Upper lobe of right lung (tissue), 1 donor: Measurements from ENCODE around the gene ASPHD2. TPM values are rescaled to one million over a fixed set of nuclear protein-coding genes. Genes with fewer than 3 reads are reported as not detected.

Experiments
- ATAC-seq: fragments of 200-7000 bp; cut with Tn5 transposase; one replicate; pipeline ENCODE4 v1.9.1; 2020; ENCODE audit warnings: mild to moderate bottlenecking, moderate library complexity
- DNase-seq: peaks from one replicate; pipeline ENCODE4 v3.0.0-alpha.2; 2020
- H3K27ac ChIP-seq: fragments of 200-600 bp; one replicate; pipeline ENCODE4 v1.8.0; 2022
- H3K27me3 ChIP-seq: fragments of 200-600 bp; one replicate; pipeline ENCODE4 v1.8.0; 2022; ENCODE audit warnings: mild to moderate bottlenecking
- H3K36me3 ChIP-seq: fragments of 200-600 bp; one replicate; pipeline ENCODE4 v1.8.0; 2022
- H3K4me1 ChIP-seq: fragments of 200-600 bp; one replicate; pipeline ENCODE4 v1.8.0; 2022
- H3K4me3 ChIP-seq: fragments of 200-600 bp; one replicate; pipeline ENCODE4 v1.8.0; 2022; ENCODE audit warnings: mild to moderate bottlenecking
- H3K9me3 ChIP-seq: fragments of 200-600 bp; one replicate; pipeline ENCODE4 v1.8.0; 2022
- CTCF ChIP-seq: fragments of 200-600 bp; IDR thresholded peaks from one replicate; pipeline ENCODE4 v1.8.0; 2022; ENCODE audit warnings: antibody characterized with exemption
- intact Hi-C: fragments of 100-400 bp; cut with DNase I; formaldehyde crosslinking; loops from one replicate; pipeline ENCODE4 v1.11.0; 2022
- total RNA-seq: library from RNA; stranded (reverse); fragmentation: NEBNext Ultra II Directional; extraction: Animal tissue kit (Norgen Biotek cat#: 25700); gene quantifications from one replicate; pipeline ENCODE4 v1.2.1, GENCODE V29; 2021
- donor health status: DM: no; HTN: yes; CAD: no; lungs with severe emphysema.

ASPHD2 gene
- total RNA-seq, 1 donor from 2014 or later: 1.2 TPM

GRCh38 chr22:26457661-26458272 lies 28.7 kb downstream of the ASPHD2 start:
- DNase-seq: no peak
- peaks cover 77% of the 10 kb centered on the region for H3K36me3 ChIP-seq
- intact Hi-C loops: no loop called here

GRCh38 chr22:26460202-26460601 lies 31.1 kb downstream of the ASPHD2 start:
- H3K27ac ChIP-seq: no peak overlapping the region
- no peak for DNase-seq

More at GRCh38 chr22:26457661-26458272, 28.7 kb downstream of the ASPHD2 start:
- no peak for TF ChIP-seq CTCF
- no peak overlapping the region for H3K4me3 ChIP-seq
- H3K27ac ChIP-seq: no peak overlapping the region
- no peaks in the 10 kb centered on the region for H3K9me3 ChIP-seq
- no peak for ATAC-seq
- no peaks in the 10 kb centered on the region for H3K27me3 ChIP-seq
- no peaks in the 10 kb centered on the region for H3K4me1 ChIP-seq

GRCh38 chr22:26461188-26461810 lies 32.2 kb downstream of the ASPHD2 start:
- ATAC-seq: peak; percentile 80
- H3K9me3 ChIP-seq: no peaks in the 10 kb centered on the region
- H3K27me3 ChIP-seq: no peaks in the 10 kb centered on the region
- H3K27ac ChIP-seq: no peak overlapping the region
- no peak for DNase-seq
- peak; percentile 69 for TF ChIP-seq CTCF
- peaks cover 88% of the 10 kb centered on the region for H3K36me3 ChIP-seq
- intact Hi-C loops: no loop called here
- no peak overlapping the region for H3K4me3 ChIP-seq
- no peaks in the 10 kb centered on the region for H3K4me1 ChIP-seq

More at GRCh38 chr22:26460202-26460601, 31.1 kb downstream of the ASPHD2 start:
- H3K4me3 ChIP-seq: no peak overlapping the region
- no peaks in the 10 kb centered on the region for H3K4me1 ChIP-seq
- H3K9me3 ChIP-seq: no peaks in the 10 kb centered on the region
- intact Hi-C loops: no loop called here
- ATAC-seq: no peak
- H3K27me3 ChIP-seq: no peaks in the 10 kb centered on the region
- TF ChIP-seq CTCF: no peak
- peaks cover 84% of the 10 kb centered on the region for H3K36me3 ChIP-seq

- peaks cover 89% of the 10 kb centered on the region for H3K36me3 ChIP-seq
- intact Hi-C loops: no loop called here
Observed at GRCh38 chr22:26462051-26462450, 33.0 kb downstream of the ASPHD2 start.

GRCh38 chr22:26462641-26463040 lies 33.6 kb downstream of the ASPHD2 start:
- no peaks in the 10 kb centered on the region for H3K9me3 ChIP-seq
- no peak overlapping the region for H3K4me3 ChIP-seq
- H3K4me1 ChIP-seq: no peaks in the 10 kb centered on the region
- ATAC-seq (no peak), DNase-seq (no peak)
- H3K27ac ChIP-seq: no peak overlapping the region
- no peak for TF ChIP-seq CTCF
- H3K27me3 ChIP-seq: no peaks in the 10 kb centered on the region
- intact Hi-C loops: no loop called here
- peaks cover 89% of the 10 kb centered on the region for H3K36me3 ChIP-seq

More at GRCh38 chr22:26462051-26462450, 33.0 kb downstream of the ASPHD2 start:
- Histone ChIP-seq H3K9me3 (no peaks in the 10 kb centered on the region), H3K4me3 (no peak overlapping the region), H3K27ac (no peak overlapping the region), H3K4me1 (no peaks in the 10 kb centered on the region), H3K27me3 (no peaks in the 10 kb centered on the region)
- TF ChIP-seq CTCF: no peak
- ATAC-seq (no peak), DNase-seq (no peak)
